A549 treated with RU486 at 1 μM for 4 hours (cell line): Measurements from ENCODE around the gene PROB1. TPM values are rescaled to one million over a fixed set of nuclear protein-coding genes. Genes with fewer than 3 reads are reported as not detected.

Experiments used
- total RNA-seq: library from RNA; stranded (reverse); fragments of 200-300 nt; extraction: Qiagen RNA extraction; gene quantifications from 5 replicates; pipeline ENCODE4 v1.2.3, GENCODE V29; 2022; ENCODE audit warnings: low read depth

Gene PROB1
- 0.19 to 0.34 TPM (median 0.27 TPM) in 5 replicates for total RNA-seq

GRCh38 chr5:139394654-139395566, at the start of gene PROB1:
PROB1 (minus strand) TSS chr5:139395104; CDS start chr5:139395081, 23 bp downstream.

GRCh38 chr5:139439013-139439903, 44.4 kb upstream of the PROB1 start, which contains the start of gene DNAJC18:
DNAJC18 (minus strand) TSS chr5:139439525; CDS start chr5:139439445, 80 bp downstream.

GRCh38 chr5:139403787-139404483, 9.0 kb upstream of the PROB1 start, which contains the start of gene SPATA24:
SPATA24 (minus strand) TSS chr5:139404089; CDS start chr5:139404060, 29 bp downstream.

GRCh38 chr5:139389701-139390638, 4.9 kb downstream of the PROB1 start, which contains the start of gene MZB1:
MZB1 (minus strand) TSS chr5:139389913; CDS start chr5:139389856, 57 bp downstream.

DNA sequence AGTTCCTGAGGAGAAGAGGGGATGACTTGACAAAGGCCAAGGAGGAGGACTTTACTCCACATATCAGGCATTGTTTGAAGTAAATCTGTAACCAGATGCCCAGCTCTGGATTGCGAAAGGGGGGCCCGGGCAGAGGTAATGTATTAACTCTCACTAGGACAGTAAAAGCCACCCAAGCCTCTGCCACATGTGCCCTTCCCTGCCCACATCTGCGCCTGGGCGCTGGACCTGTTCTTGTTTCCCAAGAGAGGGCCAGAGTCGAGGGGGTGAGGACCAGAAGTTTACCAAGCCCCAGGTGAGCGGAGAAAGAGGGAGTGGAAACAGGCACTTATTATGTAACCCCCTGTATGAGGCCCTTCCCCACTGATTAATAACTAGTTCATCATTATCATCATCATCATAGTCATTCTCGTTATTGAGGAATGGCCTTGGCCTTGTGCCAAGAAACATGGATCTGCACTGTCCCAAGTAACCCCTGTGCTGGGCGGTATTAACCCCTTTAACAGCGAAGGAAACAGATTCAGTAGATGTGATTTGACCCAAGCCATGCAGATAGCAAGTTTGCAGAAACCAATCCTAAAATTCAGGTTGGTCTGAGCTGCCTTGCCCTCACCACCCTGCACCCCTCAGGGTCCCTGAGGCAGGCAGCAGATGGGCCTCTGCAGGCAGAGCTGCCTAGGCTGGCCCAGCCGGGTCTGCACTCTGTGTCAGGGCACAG, 11.5 kb downstream of the PROB1 start, which contains the start of gene SLC23A1:
Gene SLC23A1, minus strand, starts transcription at position 23 of the 718 bp plus-strand sequence. CDS start 44 bp downstream, outside the sequence.

GRCh38 chr5:139341689-139342422, 53.0 kb downstream of the PROB1 start, which contains the start of gene PAIP2:
PAIP2 (plus strand) TSS chr5:139341854; CDS start chr5:139363785, 21,931 bp downstream.

Other genes with a start within 250 kb of the PROB1 start
- 23.7 to 29.1 TPM (median 24.3 TPM) in 5 replicates for gene SIL1, start 196.7 kb downstream of the PROB1 start, total RNA-seq
- gene MATR3, start 101.4 kb downstream of the PROB1 start, total RNA-seq = 102 to 202 TPM (median 189 TPM) in 5 replicates
- 84.0 to 112 TPM (median 91.8 TPM) in 5 replicates for gene PAIP2, start 53.2 kb downstream of the PROB1 start, total RNA-seq
- gene SLC23A1, start 11.8 kb downstream of the PROB1 start, total RNA-seq = 0.87 to 1.6 TPM (median 1.3 TPM) in 5 replicates
- gene MZB1, start 5.2 kb downstream of the PROB1 start, total RNA-seq = not detected in 5 replicates
- gene SPATA24, start 9.0 kb upstream of the PROB1 start, total RNA-seq = 4.1 to 6.0 TPM (median 5.0 TPM) in 5 replicates
- 7.3 to 9.7 TPM (median 7.8 TPM) in 5 replicates for gene DNAJC18, start 44.4 kb upstream of the PROB1 start, total RNA-seq
- not detected in 5 replicates for gene ECSCR, start 67.6 kb upstream of the PROB1 start, total RNA-seq
- gene SMIM33, start 75.9 kb upstream of the PROB1 start, total RNA-seq = not detected in 5 replicates
- 0.85 to 1.4 TPM (median 0.98 TPM) in 5 replicates for gene STING1, start 87.7 kb upstream of the PROB1 start, total RNA-seq
- gene UBE2D2, start 166.2 kb upstream of the PROB1 start, total RNA-seq = 108 to 160 TPM (median 157 TPM) in 5 replicates